Activated CD8-positive, alpha-beta memory T cell treated with anti-CD3 and anti-CD28 coated beads for 36 hours (primary cell): ENCODE results near the gene CHST12. TPM values are rescaled to one million over a fixed set of nuclear protein-coding genes. Genes with fewer than 3 reads are reported as not detected.

Experiments used
- CTCF ChIA-PET: fragments of 350-600 bp; sonication (Branson Sonifier 250); formaldehyde crosslinking; loops from one replicate; lab custom pipeline; 2021; ENCODE audit warnings: antibody characterized with exemption; lab: Charles Lee
- POLR2A ChIA-PET: fragments of 350-600 bp; sonication (Branson Sonifier 250); formaldehyde crosslinking; loops from one replicate; lab custom pipeline; 2021; ENCODE audit warnings: antibody characterized with exemption; lab: Charles Lee
- total RNA-seq, 2 experiments: library from RNA; stranded (reverse); gene quantifications; one replicate each; pipeline ENCODE4 v1.2.3, GENCODE V29; 2021

CHST12 gene
- 1 to 10 TPM; 5.7 to 6.3 TPM for total RNA-seq

GRCh38 chr7:2403014-2403717 lies at the start of gene CHST12:
Gene CHST12 (plus strand): TSS chr7:2403611. CDS start chr7:2432640, 29,029 bp downstream.
- CTCF ChIA-PET, result interaction anchor here (0.7 to 1.0 kb wide), 3 partner anchors 17 to 268 kb away, joined by 3 read pairs; no protein-coding TSS in a partner anchor
- POLR2A ChIA-PET, result no interaction called here

- ChIA-PET CTCF (interaction anchor here (1.0 to 1.3 kb wide), 5 partner anchors 10 to 115 kb away, joined by 3 to 4 read pairs (median 4); no protein-coding TSS in a partner anchor), POLR2A (interaction anchor here (1.0 to 1.5 kb wide), 3 partner anchors 9 to 168 kb away, joined by 3 to 5 read pairs (median 3); partner anchors contain the start of gene MAD1L1)
Measured at GRCh38 chr7:2353936-2354185, 49.5 kb upstream of the CHST12 start.

GRCh38 chr7:2354186-2354938 lies 49.0 kb upstream of the CHST12 start, which contains the start of gene EIF3B:
Gene EIF3B (plus strand): TSS chr7:2354827. CDS start chr7:2354922, 95 bp downstream.
- ChIA-PET CTCF (interaction anchor here (1.0 to 1.3 kb wide), 5 partner anchors 11 to 114 kb away, joined by 3 to 4 read pairs (median 4); no protein-coding TSS in a partner anchor), POLR2A (interaction anchor here (1.0 to 1.5 kb wide), 4 partner anchors 8 to 168 kb away, joined by 3 to 5 read pairs (median 4); partner anchors contain the start of gene MAD1L1)

- ChIA-PET CTCF (interaction anchor here (0.6 to 1.8 kb wide), 4 partner anchors 18 to 237 kb away, joined by 3 to 5 read pairs (median 3); no protein-coding TSS in a partner anchor), POLR2A (interaction anchor here (0.6 to 1.5 kb wide), 3 partner anchors 18 to 673 kb away, joined by 4 to 6 read pairs (median 5); partner anchors contain the start of gene MAD1L1)
Measured at GRCh38 chr7:2354939-2355704, 48.3 kb upstream of the CHST12 start.

GRCh38 chr7:2355705-2356008 lies 47.8 kb upstream of the CHST12 start:
- ChIA-PET POLR2A (interaction anchor here (1.5 kb wide), 1 partner anchor 17 kb away, joined by 4 read pairs; no protein-coding TSS in a partner anchor), CTCF (interaction anchor here (0.7 to 1.8 kb wide), 3 partner anchors 8 to 76 kb away, joined by 3 to 5 read pairs (median 3); no protein-coding TSS in a partner anchor)

GRCh38 chr7:2357165-2357564 lies 46.2 kb upstream of the CHST12 start:
- POLR2A ChIA-PET, result interaction anchor here (0.7 kb wide), 1 partner anchor 19 kb away, joined by 3 read pairs; no protein-coding TSS in a partner anchor
- CTCF ChIA-PET, result interaction anchor here (0.9 kb wide), 1 partner anchor 10 kb away, joined by 3 read pairs; no protein-coding TSS in a partner anchor

- ChIA-PET POLR2A (interaction anchor here (0.7 kb wide), 1 partner anchor 19 kb away, joined by 3 read pairs; no protein-coding TSS in a partner anchor), CTCF (interaction anchor here (0.9 kb wide), 1 partner anchor 10 kb away, joined by 3 read pairs; no protein-coding TSS in a partner anchor)
Measured at GRCh38 chr7:2357571-2357970, 45.8 kb upstream of the CHST12 start.

GRCh38 chr7:2358968-2359527 lies 44.4 kb upstream of the CHST12 start:
- CTCF ChIA-PET, result no interaction called here
- POLR2A ChIA-PET, result no interaction called here

- ChIA-PET POLR2A (no interaction called here), CTCF (interaction anchor here (1.2 kb wide), 1 partner anchor 109 kb away, joined by 3 read pairs; no protein-coding TSS in a partner anchor)
Measured at GRCh38 chr7:2359610-2360009, 43.8 kb upstream of the CHST12 start.

- POLR2A ChIA-PET, result no interaction called here
- CTCF ChIA-PET, result interaction anchor here (1.2 kb wide), 1 partner anchor 108 kb away, joined by 3 read pairs; no protein-coding TSS in a partner anchor
Measured at GRCh38 chr7:2360796-2361195, 42.6 kb upstream of the CHST12 start.

GRCh38 chr7:2362385-2363088 lies 40.9 kb upstream of the CHST12 start:
- CTCF ChIA-PET, result no interaction called here
- POLR2A ChIA-PET, result interaction anchor here (1.2 kb wide), 1 partner anchor 9 kb away, joined by 3 read pairs; no protein-coding TSS in a partner anchor

- CTCF ChIA-PET, result interaction anchor here (1.1 to 1.5 kb wide), 3 partner anchors 15 to 62 kb away, joined by 3 to 5 read pairs (median 4); no protein-coding TSS in a partner anchor
- POLR2A ChIA-PET, result no interaction called here
Measured at GRCh38 chr7:2369139-2369538, 34.3 kb upstream of the CHST12 start.

- POLR2A ChIA-PET, result no interaction called here
- CTCF ChIA-PET, result no interaction called here
Measured at GRCh38 chr7:2371329-2371728, 32.1 kb upstream of the CHST12 start.

GRCh38 chr7:2372724-2373123 lies 30.7 kb upstream of the CHST12 start:
- ChIA-PET CTCF (interaction anchor here (1.2 kb wide), 1 partner anchor 17 kb away, joined by 3 read pairs; no protein-coding TSS in a partner anchor), POLR2A (interaction anchor here (1.1 kb wide), 1 partner anchor 18 kb away, joined by 4 read pairs; the partner anchor contains the start of gene EIF3B)

- POLR2A ChIA-PET, result interaction anchor here (1.1 kb wide), 1 partner anchor 18 kb away, joined by 4 read pairs; the partner anchor contains the start of gene EIF3B
- CTCF ChIA-PET, result interaction anchor here (1.2 kb wide), 1 partner anchor 18 kb away, joined by 3 read pairs; no protein-coding TSS in a partner anchor
Measured at GRCh38 chr7:2373124-2373556, 30.3 kb upstream of the CHST12 start.

GRCh38 chr7:2373646-2374045 lies 29.8 kb upstream of the CHST12 start:
- POLR2A ChIA-PET, result interaction anchor here (1.1 kb wide), 1 partner anchor 18 kb away, joined by 4 read pairs; the partner anchor contains the start of gene EIF3B

GRCh38 chr7:2374401-2374800 lies 29.0 kb upstream of the CHST12 start:
- ChIA-PET POLR2A (no interaction called here), CTCF (no interaction called here)

More at GRCh38 chr7:2373646-2374045, 29.8 kb upstream of the CHST12 start:
- CTCF ChIA-PET, result interaction anchor here (1.2 kb wide), 1 partner anchor 18 kb away, joined by 3 read pairs; no protein-coding TSS in a partner anchor
